HG03457 (cell line): ENCODE results near the gene SQSTM1.
"Not testable (repeated sequence)": the region's sequence is repeated elsewhere in the genome, so short reads cannot be mapped to it uniquely, and the experiment has no call there.

ENCODE experiments used
- ATAC-seq: cut with Tn5 transposase; IDR thresholded peaks from one replicate; pipeline ENCODE4 v1.9.1; 2021; ENCODE audit warnings: moderate number of reproducible peaks; ENCODE audit not compliant: unreplicated experiment

The SQSTM1 gene

DNA sequence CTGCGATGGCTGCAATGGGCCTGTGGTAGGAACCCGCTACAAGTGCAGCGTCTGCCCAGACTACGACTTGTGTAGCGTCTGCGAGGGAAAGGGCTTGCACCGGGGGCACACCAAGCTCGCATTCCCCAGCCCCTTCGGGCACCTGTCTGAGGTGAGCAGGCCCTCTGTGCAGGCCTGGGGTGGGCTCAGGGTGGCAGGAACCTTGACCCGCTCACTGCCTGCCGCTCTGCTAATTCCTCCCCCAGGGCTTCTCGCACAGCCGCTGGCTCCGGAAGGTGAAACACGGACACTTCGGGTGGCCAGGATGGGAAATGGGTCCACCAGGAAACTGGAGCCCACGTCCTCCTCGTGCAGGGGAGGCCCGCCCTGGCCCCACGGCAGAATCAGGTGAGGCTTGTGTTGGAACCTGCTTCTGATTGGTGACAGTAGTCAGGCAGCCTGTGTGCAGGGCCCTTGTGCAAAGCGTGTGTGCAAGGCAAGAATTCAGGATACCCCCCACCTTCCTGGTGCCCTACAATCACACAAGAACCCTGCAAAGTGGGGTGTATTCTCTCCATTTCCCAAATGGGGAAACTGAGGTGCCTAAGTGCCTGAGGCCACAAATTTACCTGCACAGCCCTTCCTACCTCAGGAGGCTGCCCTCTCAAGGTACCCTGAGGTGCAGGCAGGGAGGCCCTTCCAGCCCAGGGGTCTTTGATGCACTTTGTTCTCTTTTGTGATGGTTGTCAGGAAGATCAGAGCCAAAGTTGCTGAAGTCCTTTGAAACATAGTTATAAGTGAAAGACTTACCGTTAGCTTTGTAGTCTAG lies 3.4 kb downstream of the SQSTM1 start:
- ATAC-seq: no peak

DNA sequence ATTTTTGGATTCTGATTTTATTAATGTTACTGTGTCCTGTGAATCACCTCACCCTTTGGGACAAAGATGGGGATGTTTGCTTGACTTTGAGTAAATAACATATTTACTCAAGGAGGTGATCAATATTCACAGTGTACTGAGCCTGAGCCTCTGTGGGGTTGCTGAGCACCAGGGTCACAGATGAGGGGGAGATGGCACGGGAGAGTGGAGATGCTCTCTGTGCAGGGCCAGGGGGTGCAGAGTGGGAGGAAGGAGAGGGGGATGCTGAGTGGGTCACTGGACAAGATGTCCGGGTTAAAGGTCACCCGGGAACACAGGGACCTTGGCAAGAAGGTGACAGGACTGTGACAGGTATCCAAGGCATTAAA lies 4.0 kb downstream of the SQSTM1 start:
- no peak for ATAC-seq

DNA sequence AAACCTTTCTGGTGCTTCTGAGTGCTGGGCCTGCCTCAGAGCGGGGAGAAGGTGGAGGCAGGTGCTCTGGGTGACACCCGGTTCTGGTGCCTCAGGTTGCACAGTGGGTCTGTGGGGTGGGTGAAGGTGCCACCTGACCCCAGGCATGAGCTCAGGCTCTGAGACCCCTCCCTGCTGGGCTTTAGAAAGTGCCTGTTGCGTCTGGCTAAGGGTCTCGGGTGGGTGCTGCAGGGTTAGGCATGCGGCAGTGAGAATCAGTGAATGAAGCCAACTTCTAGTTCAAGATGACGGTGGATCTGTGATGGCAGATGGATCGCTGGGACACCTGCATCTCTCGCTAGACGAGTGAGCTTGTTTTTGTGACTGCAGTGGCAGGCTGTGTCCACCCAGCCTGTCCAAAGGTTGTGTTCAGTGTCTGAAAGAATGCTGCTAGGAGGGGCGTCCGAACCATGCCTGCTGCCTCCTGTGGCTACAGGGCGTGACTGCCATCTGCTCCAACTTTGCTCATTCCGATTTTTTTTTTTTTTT lies 5.0 kb downstream of the SQSTM1 start:
- ATAC-seq: no peak

DNA sequence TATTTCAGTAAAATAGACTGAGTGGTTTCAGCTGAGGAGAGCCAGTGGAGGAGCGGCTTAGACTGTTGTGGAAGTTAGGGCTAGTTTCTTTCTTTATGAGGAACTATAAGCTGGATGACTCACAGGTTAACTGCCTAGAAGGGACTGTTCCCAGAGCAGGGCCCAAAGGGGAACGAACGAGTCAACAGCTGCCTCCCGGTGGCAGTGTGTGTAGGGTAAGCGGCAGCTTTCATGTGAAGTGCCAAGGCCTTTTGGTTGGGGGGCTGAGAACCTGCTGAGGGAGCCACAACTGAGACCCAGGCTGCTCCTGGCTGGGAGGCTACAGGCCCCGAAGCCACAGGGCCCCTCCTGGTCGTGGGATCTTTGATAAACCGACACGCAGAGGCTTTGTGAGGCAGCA lies 7.0 kb downstream of the SQSTM1 start:
- no peak for ATAC-seq

DNA sequence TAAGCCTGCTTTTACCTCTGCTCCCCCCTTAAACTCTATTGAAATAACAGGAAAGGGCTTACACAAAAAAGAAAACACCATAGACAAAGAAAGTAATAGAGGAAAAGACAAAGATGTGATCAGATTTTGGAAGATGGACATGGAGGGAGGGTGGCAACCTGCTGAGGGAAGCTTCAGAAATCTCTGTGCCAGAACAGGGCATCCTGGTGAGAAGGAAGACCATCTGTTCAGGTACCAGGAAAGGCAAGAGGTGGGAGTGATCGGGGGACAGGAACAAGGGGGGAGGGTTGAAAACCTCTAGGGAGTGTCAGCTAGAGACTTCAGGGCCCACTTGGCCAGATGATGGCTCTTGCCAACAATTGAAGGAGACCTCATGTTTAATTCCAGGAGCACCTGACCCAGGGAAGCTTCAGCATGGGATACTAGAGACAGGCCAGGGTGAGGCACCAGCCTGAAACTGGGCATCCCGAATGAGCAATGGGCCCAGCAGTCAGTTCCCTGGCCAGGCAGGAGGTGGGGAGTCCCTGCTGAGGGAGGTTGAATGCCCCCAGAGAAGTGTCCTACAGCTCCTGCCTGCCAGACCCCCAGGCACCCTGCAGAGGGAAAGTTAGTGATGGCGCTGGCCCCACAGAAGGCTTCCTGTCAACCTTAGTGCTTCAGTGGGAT lies 8.2 kb downstream of the SQSTM1 start:
- no peak for ATAC-seq

DNA sequence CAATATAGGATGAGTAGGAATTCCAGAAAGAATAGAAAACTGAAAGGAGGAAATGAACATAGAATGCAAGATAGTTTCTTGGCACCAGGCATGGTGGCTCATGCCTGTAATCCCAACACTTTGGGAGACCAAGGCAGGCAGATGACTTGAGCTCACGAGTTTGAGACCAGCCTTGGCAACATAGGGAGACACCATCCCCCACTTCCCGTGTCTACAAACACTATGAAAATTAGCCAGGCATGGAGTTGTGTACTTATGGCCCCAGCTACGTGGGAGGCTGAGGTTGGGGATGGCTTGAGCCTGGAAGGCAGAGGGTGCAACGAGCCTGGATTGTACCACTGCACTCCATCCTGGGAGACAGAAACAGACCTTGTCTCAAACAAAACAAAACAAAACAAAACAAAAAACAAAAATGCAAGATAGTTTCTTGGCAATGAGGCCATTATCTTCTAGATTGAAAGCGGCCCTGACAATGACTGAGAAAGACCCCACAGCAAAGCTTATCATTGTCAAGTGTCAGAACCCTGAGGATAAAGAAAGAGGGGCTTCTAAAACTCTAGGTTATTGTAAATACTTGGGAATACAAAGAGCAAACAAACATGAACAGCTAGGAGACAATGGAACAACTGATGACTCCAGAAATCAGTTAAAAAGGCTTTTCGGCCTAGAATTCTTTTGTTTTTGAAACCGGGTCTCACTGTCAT lies 9.2 kb downstream of the SQSTM1 start:
- no peak for ATAC-seq

DNA sequence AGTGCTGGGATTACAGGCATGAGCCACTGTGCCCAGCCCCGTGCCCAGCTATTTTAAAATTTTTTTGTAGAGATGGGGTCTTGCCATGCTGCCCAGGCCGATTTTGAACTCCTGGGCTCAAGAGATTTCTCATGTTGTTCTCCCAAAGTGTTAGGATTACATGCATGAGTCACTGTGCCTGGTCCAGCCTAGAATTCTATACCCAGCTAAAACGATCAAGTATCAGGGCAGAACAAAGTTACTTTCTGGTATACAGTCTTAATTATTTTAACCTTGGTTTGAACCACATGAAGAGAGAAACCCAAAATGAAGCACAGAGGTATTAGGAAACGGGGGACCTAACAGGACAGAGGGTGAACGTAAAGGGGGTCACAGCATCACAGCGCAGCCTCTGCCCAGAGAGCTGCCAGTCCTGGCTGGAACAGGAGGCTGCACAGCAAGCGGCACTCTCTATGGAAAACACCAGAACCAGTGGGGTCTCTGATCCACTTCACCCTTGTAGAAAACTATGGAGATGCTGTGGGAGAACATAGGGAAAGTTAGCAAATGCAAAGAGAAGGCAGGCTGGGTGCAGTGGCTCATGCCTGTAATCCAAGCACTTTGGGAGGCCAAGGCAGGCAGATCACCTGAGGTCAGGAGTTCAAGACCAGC lies 10.2 kb downstream of the SQSTM1 start:
- no peak for ATAC-seq

DNA sequence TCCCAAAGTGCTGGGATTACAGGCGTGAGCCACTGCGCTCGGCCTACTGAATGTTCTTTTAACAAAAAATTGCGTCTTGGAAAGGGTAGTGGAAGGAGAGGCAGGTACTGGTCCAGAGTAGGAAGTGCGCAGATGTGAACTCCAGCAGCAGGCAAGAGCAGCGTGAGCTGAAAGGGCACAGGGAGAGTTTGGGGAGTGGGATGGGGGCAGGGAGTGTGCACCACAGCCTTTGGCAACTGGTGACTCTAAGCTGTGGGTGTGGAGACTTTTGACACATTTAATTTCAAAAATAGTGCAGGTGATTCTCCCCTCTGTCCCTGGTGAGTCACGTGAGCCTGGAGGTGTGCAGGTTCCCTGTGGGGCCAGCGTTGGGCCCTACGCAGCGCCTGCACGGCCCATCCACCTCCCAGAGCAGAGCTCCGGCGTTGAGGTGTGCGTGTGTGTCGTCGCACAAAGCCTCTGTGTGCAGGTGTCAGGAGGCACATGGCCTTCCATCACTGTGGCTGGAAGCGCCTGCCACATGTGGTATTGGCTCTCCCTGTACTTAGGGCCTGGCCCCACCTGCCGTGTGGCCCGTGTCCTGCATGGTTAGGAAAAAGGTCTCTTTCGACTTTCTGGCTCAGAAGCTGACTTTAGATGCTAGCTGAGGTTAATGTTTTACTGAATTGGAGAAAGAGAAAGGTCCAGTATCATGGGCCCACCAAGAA lies 11.5 kb downstream of the SQSTM1 start:
- no peak for ATAC-seq

- ATAC-seq: no peak
These were observed 12.5 kb downstream of the SQSTM1 start for GRCh38 chr5:179833056-179833708.

DNA sequence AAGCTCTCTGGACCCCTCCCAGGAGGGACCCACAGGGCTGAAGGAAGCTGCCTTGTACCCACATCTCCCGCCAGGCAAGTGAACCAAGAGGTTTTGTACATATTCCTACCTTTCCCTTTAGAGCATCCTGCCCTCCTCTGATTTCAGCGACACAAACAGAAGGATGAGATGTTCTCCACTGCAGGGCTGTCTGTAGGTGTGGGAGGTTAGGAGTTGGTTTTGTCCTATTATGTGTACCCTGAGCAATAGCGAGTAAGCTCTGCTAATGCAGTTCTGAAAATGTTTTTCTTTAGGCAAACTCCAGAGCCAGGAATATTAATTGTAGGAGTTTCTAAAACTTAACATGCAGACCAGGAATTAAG lies 13.0 kb downstream of the SQSTM1 start:
- no peak for ATAC-seq

DNA sequence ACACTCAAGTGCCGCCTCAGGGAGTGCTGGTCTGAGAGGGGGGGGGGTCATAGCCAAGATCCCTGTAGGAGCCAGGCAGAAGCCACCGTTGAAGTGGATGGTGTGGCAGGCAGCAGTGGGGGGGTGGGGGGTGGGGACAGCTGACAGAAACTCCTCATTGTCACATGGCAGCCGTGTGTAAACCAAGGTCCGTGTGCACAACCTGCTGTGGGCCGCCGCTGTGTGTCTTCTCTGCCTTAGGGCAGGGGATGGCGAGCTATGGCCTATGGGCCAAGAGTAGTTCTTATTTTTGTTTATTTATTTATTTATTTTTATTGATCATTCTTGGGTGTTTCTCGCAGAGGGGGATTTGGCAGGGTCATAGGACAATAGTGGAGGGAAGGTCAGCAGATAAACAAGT lies 13.4 kb downstream of the SQSTM1 start:
- ATAC-seq: no peak

DNA sequence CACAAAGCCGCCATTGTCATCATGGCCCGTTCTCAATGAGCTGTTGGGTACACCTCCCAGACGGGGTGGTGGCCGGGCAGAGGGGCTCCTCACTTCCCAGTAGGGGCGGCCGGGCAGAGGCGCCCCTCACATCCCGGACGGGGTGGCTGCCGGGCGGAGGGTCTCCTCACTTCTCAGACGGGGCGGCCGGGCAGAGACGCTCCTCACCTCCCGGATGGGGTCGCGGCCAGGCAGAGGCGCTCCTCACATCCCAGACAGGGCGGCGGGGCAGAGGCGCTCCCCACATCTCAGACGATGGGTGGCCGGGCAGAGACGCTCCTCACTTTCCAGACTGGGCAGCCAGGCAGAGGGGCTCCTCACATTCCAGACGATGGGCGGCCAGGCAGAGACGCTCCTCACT lies 14.2 kb downstream of the SQSTM1 start:
- ATAC-seq: not testable (repeated sequence)

- no peak for ATAC-seq
These were observed 15.7 kb downstream of the SQSTM1 start for GRCh38 chr5:179836225-179837019.

DNA sequence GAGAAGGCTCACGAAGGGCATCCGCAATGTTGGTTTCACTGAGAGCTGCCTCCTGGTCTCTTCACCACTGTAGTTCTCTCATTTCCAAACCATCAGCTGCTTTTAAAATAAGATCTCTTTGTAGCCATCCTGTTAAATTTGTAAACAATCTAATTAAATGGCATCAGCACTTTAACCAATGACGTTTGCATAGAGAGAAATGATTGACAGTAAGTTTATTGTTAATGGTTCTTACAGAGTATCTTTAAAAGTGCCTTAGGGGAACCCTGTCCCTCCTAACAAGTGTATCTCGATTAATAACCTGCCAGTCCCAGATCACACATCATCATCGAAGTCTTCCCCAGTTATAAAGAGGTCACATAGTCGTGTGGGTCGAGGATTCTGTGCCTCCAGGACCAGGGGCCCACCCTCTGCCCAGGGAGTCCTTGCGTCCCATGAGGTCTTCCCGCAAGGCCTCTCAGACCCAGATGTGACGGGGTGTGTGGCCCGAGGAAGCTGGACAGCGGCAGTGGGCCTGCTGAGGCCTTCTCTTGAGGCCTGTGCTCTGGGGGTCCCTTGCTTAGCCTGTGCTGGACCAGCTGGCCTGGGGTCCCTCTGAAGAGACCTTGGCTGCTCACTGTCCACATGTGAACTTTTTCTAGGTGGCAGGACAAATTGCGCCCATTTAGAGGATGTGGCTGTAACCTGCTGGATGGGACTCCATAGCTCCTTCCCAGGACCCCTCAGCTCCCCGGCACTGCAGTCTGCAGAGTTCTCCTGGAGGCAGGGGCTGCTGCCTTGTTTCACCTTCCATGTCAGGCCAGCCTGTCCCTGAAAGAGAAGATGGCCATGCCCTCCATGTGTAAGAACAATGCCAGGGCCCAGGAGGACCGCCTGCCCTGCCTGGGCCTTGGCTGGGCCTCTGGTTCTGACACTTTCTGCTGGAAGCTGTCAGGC lies 16.6 kb downstream of the SQSTM1 start:
- ATAC-seq: no peak

DNA sequence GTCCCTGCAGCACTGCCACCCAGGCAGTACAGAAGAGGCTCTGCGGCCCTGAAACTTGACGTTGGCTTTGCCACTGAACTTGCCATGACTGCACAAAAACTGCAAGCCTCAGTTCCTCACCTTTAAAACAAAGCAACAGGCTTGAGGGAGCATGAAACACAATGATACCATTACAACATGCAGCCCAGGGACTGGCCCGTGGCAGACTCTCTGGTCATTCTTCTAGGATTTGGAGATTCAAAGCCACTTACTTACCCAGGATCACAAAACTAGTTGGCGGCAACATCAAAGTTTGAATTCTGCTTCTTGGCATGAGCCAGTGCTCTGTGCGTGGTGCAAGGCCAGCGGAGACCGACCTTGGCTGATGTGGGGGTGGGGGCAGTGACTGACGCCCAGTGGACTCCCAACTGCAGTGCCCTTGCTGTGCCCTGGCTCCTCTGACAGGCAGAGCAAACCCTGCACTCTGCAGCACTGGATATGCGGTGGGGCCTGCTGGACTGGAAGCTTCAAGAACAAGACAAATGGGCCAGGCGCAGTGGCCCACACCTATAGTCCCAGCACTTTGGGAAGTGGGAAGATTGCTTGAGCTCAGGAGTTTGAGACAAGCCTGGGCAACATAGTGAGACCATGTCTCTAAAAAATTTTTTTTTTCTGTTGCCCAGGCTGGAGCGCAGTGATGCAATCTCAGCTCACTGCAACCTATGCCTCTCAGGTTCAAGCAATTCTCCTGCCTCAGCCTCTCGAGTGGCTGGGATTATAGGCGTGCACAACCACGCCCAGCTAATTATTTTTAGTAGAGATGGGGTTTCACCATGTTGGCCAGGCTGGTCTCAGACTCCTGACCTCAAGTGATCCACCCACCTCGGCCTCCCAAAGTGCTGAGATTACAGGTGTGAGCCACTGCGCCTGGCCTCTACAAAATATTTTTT lies 18.9 kb downstream of the SQSTM1 start:
- no peak for ATAC-seq

DNA sequence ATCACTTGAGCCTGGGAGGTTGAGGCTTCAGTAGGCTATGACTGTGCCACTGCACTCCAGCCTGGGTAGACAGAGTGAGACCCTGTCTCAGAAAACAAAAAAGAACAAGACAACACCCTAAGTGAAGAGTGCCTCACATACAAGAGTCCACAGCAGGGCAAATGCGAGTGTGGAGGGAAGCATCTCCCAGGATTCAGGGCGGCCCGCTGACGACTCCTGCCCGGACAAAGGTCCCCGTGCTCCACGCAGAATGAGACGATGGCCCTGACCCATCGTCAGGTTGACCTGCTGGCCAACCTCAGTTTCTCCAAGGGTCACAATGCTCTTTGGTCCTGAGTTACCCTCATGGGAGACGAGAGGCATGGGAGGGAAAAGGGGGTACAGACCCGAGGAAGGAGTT lies 19.6 kb downstream of the SQSTM1 start:
- ATAC-seq: no peak

- no peak for ATAC-seq
These were observed 20.1 kb downstream of the SQSTM1 start for GRCh38 chr5:179840766-179841165.
